ENCODE data around the gene KPNA5. TPM values are rescaled to one million over a fixed set of nuclear protein-coding genes. Genes with fewer than 3 reads are reported as not detected.
"Not testable (repeated sequence)": the region's sequence is repeated elsewhere in the genome, so short reads cannot be mapped to it uniquely, and the experiment has no call there.

The KPNA5 gene
- total RNA-seq, 2 experiments from 2014 or later = 60.0 to 66.0 TPM

DNA sequence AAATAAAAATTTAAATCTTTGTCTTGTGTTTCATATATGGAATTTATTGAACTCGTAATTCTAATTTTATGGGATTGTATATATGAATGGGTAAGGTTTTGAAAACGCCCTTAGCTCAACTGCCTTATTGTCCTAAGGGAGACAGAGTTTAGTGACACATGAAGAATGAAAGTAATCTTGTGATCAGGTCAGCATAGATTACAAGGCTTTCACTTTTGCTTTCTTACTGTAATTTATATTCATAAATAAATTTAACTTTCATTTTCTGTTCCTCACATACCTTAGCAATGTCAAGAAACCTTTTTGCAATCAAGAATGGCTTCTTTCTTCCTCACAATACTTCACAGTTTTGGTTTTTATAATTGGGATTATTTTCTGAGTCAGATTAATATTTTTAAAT, 14.4 kb downstream of the KPNA5 start:
- Mint-ChIP-seq H3K4me1 (ENCODE audit: low read depth) (peaks cover 49% of the 10 kb centered on the region), H3K36me3 (ENCODE audit: low read depth) (peaks cover 87% of the 10 kb centered on the region), H3K27me3 (no peaks in the 10 kb centered on the region), H3K4me3 (no peak overlapping the region), H3K9me3 (no peaks in the 10 kb centered on the region), H3K27ac (peak overlapping the region; percentile 36)
- ChIA-PET POLR2A (interaction anchor here (1.1 kb wide), 1 partner anchor 10 kb away, joined by 3 read pairs; no protein-coding TSS in a partner anchor), CTCF (no interaction called here)
- ATAC-seq (ENCODE audit: poor library complexity) (no peak), DNase-seq (peak in 2 of 14 experiments; percentile 14 to 60)
- no peak for TF ChIP-seq CTCF (IDR thresholded peaks at IDR 0.05)
- Histone ChIP-seq H3K36me3 (ENCODE audit: insufficient read depth, low read length) (peaks cover 47% of the 10 kb centered on the region), H3K4me1 (ENCODE audit: insufficient read depth, low read length) (peaks cover 4% of the 10 kb centered on the region), H3K27ac (ENCODE audit: low read depth in 1 of 2, low read length in 2 of 2) (no peak overlapping the region), H3K27me3 (ENCODE audit: control insufficient read depth in 1 of 2, insufficient read depth in 2 of 2, low read length in 2 of 2) (no peaks in the 10 kb centered on the region), H3K9me3 (ENCODE audit: control insufficient read depth in 1 of 2, insufficient read depth in 1 of 2, low read length in 2 of 2) (no peaks in the 10 kb centered on the region), H3K4me3 (ENCODE audit: low read length) (no peak overlapping the region)
- intact Hi-C loops (cut with DNase I, micrococcal nuclease) = no loop called here

DNA sequence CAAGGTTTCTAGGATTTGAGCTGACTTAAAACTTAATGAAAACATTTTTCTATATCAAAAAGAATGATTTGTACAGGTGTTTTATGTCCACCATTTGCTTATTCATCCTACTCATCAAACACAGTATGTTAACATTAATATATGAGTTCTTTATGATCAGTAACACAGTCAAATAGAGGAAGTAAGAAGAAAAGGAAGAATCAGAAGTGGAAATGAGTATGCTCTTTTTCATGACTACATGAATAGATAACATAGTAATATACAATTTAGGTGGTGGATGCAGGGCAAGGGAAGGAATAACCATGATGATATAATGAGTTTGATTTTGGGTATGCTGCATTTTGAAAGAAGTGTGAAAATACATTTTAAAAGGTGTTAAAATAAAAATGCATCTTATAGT, 16.5 kb downstream of the KPNA5 start:
- Histone ChIP-seq H3K27me3 (ENCODE audit: control insufficient read depth in 1 of 2, insufficient read depth in 2 of 2, low read length in 2 of 2) (no peaks in the 10 kb centered on the region), H3K4me1 (ENCODE audit: insufficient read depth, low read length) (peaks cover 4% of the 10 kb centered on the region), H3K9me3 (ENCODE audit: control insufficient read depth in 1 of 2, insufficient read depth in 1 of 2, low read length in 2 of 2) (no peaks in the 10 kb centered on the region), H3K4me3 (ENCODE audit: low read length) (no peak overlapping the region), H3K36me3 (ENCODE audit: insufficient read depth, low read length) (peaks cover 46% of the 10 kb centered on the region), H3K27ac (ENCODE audit: low read depth in 1 of 2, low read length in 2 of 2) (no peak overlapping the region)
- peaks cover 85% of the 10 kb centered on the region for H3K36me3 Mint-ChIP-seq (ENCODE audit: low read depth)
- H3K9me3 Mint-ChIP-seq = no peaks in the 10 kb centered on the region
- intact Hi-C loops (cut with DNase I, micrococcal nuclease) = no loop called here
- ChIA-PET CTCF (no interaction called here), POLR2A (no interaction called here)
- TF ChIP-seq CTCF (IDR thresholded peaks at IDR 0.05) = no peak
- peak overlapping the region; percentile 19 for H3K27ac Mint-ChIP-seq
- H3K4me1 Mint-ChIP-seq (ENCODE audit: low read depth) = peaks cover 47% of the 10 kb centered on the region
- DNase-seq (no peak), ATAC-seq (ENCODE audit: poor library complexity) (no peak)
- no peak overlapping the region for H3K4me3 Mint-ChIP-seq
- no peaks in the 10 kb centered on the region for H3K27me3 Mint-ChIP-seq

- H3K27ac ChIP-seq (ENCODE audit: low read depth in 1 of 2, low read length in 2 of 2); H3K4me3 Mint-ChIP-seq; H3K27ac Mint-ChIP-seq; DNase-seq; intact Hi-C loops (cut with DNase I, micrococcal nuclease); POLR2A ChIA-PET; H3K4me3 ChIP-seq (ENCODE audit: low read length); CTCF ChIA-PET; H3K9me3 Mint-ChIP-seq; ATAC-seq (ENCODE audit: poor library complexity); H3K27me3 Mint-ChIP-seq; H3K4me1 ChIP-seq (ENCODE audit: insufficient read depth, low read length); H3K9me3 ChIP-seq (ENCODE audit: control insufficient read depth in 1 of 2, insufficient read depth in 1 of 2, low read length in 2 of 2); H3K27me3 ChIP-seq (ENCODE audit: control insufficient read depth in 1 of 2, insufficient read depth in 2 of 2, low read length in 2 of 2): not testable (repeated sequence)
- peaks cover 15% of the 10 kb centered on the region for H3K4me1 Mint-ChIP-seq (ENCODE audit: low read depth)
- peaks cover 82% of the 10 kb centered on the region for H3K36me3 Mint-ChIP-seq (ENCODE audit: low read depth)
- H3K36me3 ChIP-seq (ENCODE audit: insufficient read depth, low read length) = peaks cover 67% of the 10 kb centered on the region
These were observed 22.9 kb downstream of the KPNA5 start for GRCh38 chr6:116703888-116704287.

GRCh38 chr6:116705917-116706316, 24.9 kb downstream of the KPNA5 start:
- DNase-seq (no peak), ATAC-seq (ENCODE audit: poor library complexity) (no peak)
- peaks cover 79% of the 10 kb centered on the region for H3K36me3 Mint-ChIP-seq (ENCODE audit: low read depth)
- H3K4me1 ChIP-seq (ENCODE audit: insufficient read depth, low read length) = no peaks in the 10 kb centered on the region
- no peak overlapping the region for H3K4me3 Mint-ChIP-seq
- H3K27ac Mint-ChIP-seq = no peak overlapping the region
- intact Hi-C loops (cut with DNase I, micrococcal nuclease) = no loop called here
- H3K4me3 ChIP-seq (ENCODE audit: low read length) = no peak overlapping the region
- no peak for TF ChIP-seq CTCF (IDR thresholded peaks at IDR 0.05)
- no peaks in the 10 kb centered on the region for H3K27me3 ChIP-seq (ENCODE audit: control insufficient read depth in 1 of 2, insufficient read depth in 2 of 2, low read length in 2 of 2)
- H3K27me3 Mint-ChIP-seq = no peaks in the 10 kb centered on the region
- ChIA-PET CTCF (no interaction called here), POLR2A (no interaction called here)
- peaks cover 5% of the 10 kb centered on the region for H3K4me1 Mint-ChIP-seq (ENCODE audit: low read depth)
- H3K36me3 ChIP-seq (ENCODE audit: insufficient read depth, low read length) = peaks cover 49% of the 10 kb centered on the region
- H3K9me3 ChIP-seq (ENCODE audit: control insufficient read depth in 1 of 2, insufficient read depth in 1 of 2, low read length in 2 of 2) = no peaks in the 10 kb centered on the region
- no peak overlapping the region for H3K27ac ChIP-seq (ENCODE audit: low read depth in 1 of 2, low read length in 2 of 2)
- no peaks in the 10 kb centered on the region for H3K9me3 Mint-ChIP-seq
